Activated naive CD8-positive, alpha-beta T cell (primary cell): ENCODE measurements around the gene P2RY2.
A peak's percentile ranks its signal among the peaks of the same experiment; 100 is the strongest.

ENCODE experiments used
- H3K27ac Mint-ChIP-seq: one replicate; pipeline ENCODE4 v1.8.0; 2021; ENCODE audit warnings: mixed read lengths
- H3K27me3 Mint-ChIP-seq: one replicate; pipeline ENCODE4 v1.8.0; 2021; ENCODE audit warnings: mixed read lengths
- H3K36me3 Mint-ChIP-seq: one replicate; pipeline ENCODE4 v1.8.0; 2021; ENCODE audit warnings: mixed read lengths
- H3K4me1 Mint-ChIP-seq: one replicate; pipeline ENCODE4 v1.8.0; 2021; ENCODE audit warnings: low read depth, mixed read lengths
- H3K4me3 Mint-ChIP-seq: one replicate; pipeline ENCODE4 v1.8.0; 2021; ENCODE audit warnings: mild to moderate bottlenecking, mixed read lengths
- H3K9me3 Mint-ChIP-seq: one replicate; pipeline ENCODE4 v1.8.0; 2021; ENCODE audit warnings: low read depth, mixed read lengths

Gene P2RY2

GRCh38 chr11:73182824-73183321 is 35.2 kb upstream of the P2RY2 start:
- Mint-ChIP-seq H3K9me3 (no peaks in the 10 kb centered on the region), H3K27ac (no peak overlapping the region), H3K36me3 (no peaks in the 10 kb centered on the region), H3K4me1 (peaks cover 4% of the 10 kb centered on the region), H3K27me3 (peaks cover 6% of the 10 kb centered on the region), H3K4me3 (no peak overlapping the region)

- H3K9me3 Mint-ChIP-seq, result no peaks in the 10 kb centered on the region
- H3K27ac Mint-ChIP-seq, result no peak overlapping the region
- H3K4me3 Mint-ChIP-seq, result peak overlapping the region; percentile 9
- H3K4me1 Mint-ChIP-seq, result peaks cover 2% of the 10 kb centered on the region
- peaks cover 6% of the 10 kb centered on the region for H3K27me3 Mint-ChIP-seq
- H3K36me3 Mint-ChIP-seq, result no peaks in the 10 kb centered on the region
Measured at GRCh38 chr11:73184953-73185671, 33.0 kb upstream of the P2RY2 start.

- peaks cover 6% of the 10 kb centered on the region for H3K27me3 Mint-ChIP-seq
- no peaks in the 10 kb centered on the region for H3K9me3 Mint-ChIP-seq
- H3K4me3 Mint-ChIP-seq, result no peak overlapping the region
Measured at GRCh38 chr11:73185680-73186293, 32.3 kb upstream of the P2RY2 start.

GRCh38 chr11:73186294-73186850 is 31.7 kb upstream of the P2RY2 start:
- H3K4me1 Mint-ChIP-seq, result peaks cover 2% of the 10 kb centered on the region
- H3K4me3 Mint-ChIP-seq, result no peak overlapping the region
- H3K27ac Mint-ChIP-seq, result no peak overlapping the region
- H3K27me3 Mint-ChIP-seq, result peaks cover 6% of the 10 kb centered on the region
- H3K36me3 Mint-ChIP-seq, result no peaks in the 10 kb centered on the region
- H3K9me3 Mint-ChIP-seq, result no peaks in the 10 kb centered on the region

More at GRCh38 chr11:73185680-73186293, 32.3 kb upstream of the P2RY2 start:
- no peaks in the 10 kb centered on the region for H3K36me3 Mint-ChIP-seq
- H3K4me1 Mint-ChIP-seq, result peaks cover 2% of the 10 kb centered on the region
- no peak overlapping the region for H3K27ac Mint-ChIP-seq

- Mint-ChIP-seq H3K4me3 (no peak overlapping the region), H3K4me1 (peaks cover 2% of the 10 kb centered on the region), H3K9me3 (no peaks in the 10 kb centered on the region), H3K27me3 (peaks cover 6% of the 10 kb centered on the region), H3K36me3 (no peaks in the 10 kb centered on the region), H3K27ac (no peak overlapping the region)
Measured at GRCh38 chr11:73186886-73187285, 31.2 kb upstream of the P2RY2 start.

GRCh38 chr11:73187854-73188253 is 30.2 kb upstream of the P2RY2 start:
- no peak overlapping the region for H3K4me3 Mint-ChIP-seq
- peaks cover 2% of the 10 kb centered on the region for H3K4me1 Mint-ChIP-seq
- H3K9me3 Mint-ChIP-seq, result no peaks in the 10 kb centered on the region
- no peak overlapping the region for H3K27ac Mint-ChIP-seq
- no peaks in the 10 kb centered on the region for H3K36me3 Mint-ChIP-seq
- peaks cover 6% of the 10 kb centered on the region for H3K27me3 Mint-ChIP-seq

- H3K9me3 Mint-ChIP-seq, result no peaks in the 10 kb centered on the region
- H3K36me3 Mint-ChIP-seq, result no peaks in the 10 kb centered on the region
- H3K4me1 Mint-ChIP-seq, result peaks cover 2% of the 10 kb centered on the region
- no peak overlapping the region for H3K4me3 Mint-ChIP-seq
- no peak overlapping the region for H3K27ac Mint-ChIP-seq
- peaks cover 6% of the 10 kb centered on the region for H3K27me3 Mint-ChIP-seq
Measured at GRCh38 chr11:73188301-73188700, 29.8 kb upstream of the P2RY2 start.

GRCh38 chr11:73189315-73189714 is 28.8 kb upstream of the P2RY2 start:
- Mint-ChIP-seq H3K4me1 (peaks cover 2% of the 10 kb centered on the region), H3K36me3 (no peaks in the 10 kb centered on the region), H3K9me3 (no peaks in the 10 kb centered on the region), H3K27me3 (peaks cover 5% of the 10 kb centered on the region), H3K4me3 (no peak overlapping the region), H3K27ac (no peak overlapping the region)

- Mint-ChIP-seq H3K4me3 (no peak overlapping the region), H3K9me3 (no peaks in the 10 kb centered on the region), H3K27me3 (peaks cover 3% of the 10 kb centered on the region), H3K36me3 (no peaks in the 10 kb centered on the region), H3K27ac (no peak overlapping the region), H3K4me1 (peaks cover 2% of the 10 kb centered on the region)
Measured at GRCh38 chr11:73189723-73190556, 28.1 kb upstream of the P2RY2 start.

GRCh38 chr11:73190557-73190885 is 27.6 kb upstream of the P2RY2 start:
- no peaks in the 10 kb centered on the region for H3K4me1 Mint-ChIP-seq
- no peaks in the 10 kb centered on the region for H3K9me3 Mint-ChIP-seq
- H3K27ac Mint-ChIP-seq, result no peak overlapping the region
- H3K4me3 Mint-ChIP-seq, result no peak overlapping the region
- H3K27me3 Mint-ChIP-seq, result peaks cover 2% of the 10 kb centered on the region
- H3K36me3 Mint-ChIP-seq, result no peaks in the 10 kb centered on the region

- Mint-ChIP-seq H3K27ac (no peak overlapping the region), H3K4me1 (no peaks in the 10 kb centered on the region), H3K27me3 (peaks cover 2% of the 10 kb centered on the region), H3K4me3 (no peak overlapping the region), H3K9me3 (no peaks in the 10 kb centered on the region), H3K36me3 (no peaks in the 10 kb centered on the region)
Measured at GRCh38 chr11:73191151-73191550, 26.9 kb upstream of the P2RY2 start.

GRCh38 chr11:73192272-73192671 is 25.8 kb upstream of the P2RY2 start:
- no peaks in the 10 kb centered on the region for H3K36me3 Mint-ChIP-seq
- no peaks in the 10 kb centered on the region for H3K4me1 Mint-ChIP-seq
- no peak overlapping the region for H3K4me3 Mint-ChIP-seq
- H3K27me3 Mint-ChIP-seq, result no peaks in the 10 kb centered on the region
- H3K27ac Mint-ChIP-seq, result no peak overlapping the region
- H3K9me3 Mint-ChIP-seq, result no peaks in the 10 kb centered on the region

GRCh38 chr11:73193251-73194033 is 24.6 kb upstream of the P2RY2 start:
- no peaks in the 10 kb centered on the region for H3K27me3 Mint-ChIP-seq
- H3K4me3 Mint-ChIP-seq, result no peak overlapping the region
- H3K4me1 Mint-ChIP-seq, result no peaks in the 10 kb centered on the region
- H3K36me3 Mint-ChIP-seq, result no peaks in the 10 kb centered on the region
- no peak overlapping the region for H3K27ac Mint-ChIP-seq
- H3K9me3 Mint-ChIP-seq, result no peaks in the 10 kb centered on the region

- H3K4me3 Mint-ChIP-seq, result no peak overlapping the region
- no peaks in the 10 kb centered on the region for H3K36me3 Mint-ChIP-seq
- H3K9me3 Mint-ChIP-seq, result no peaks in the 10 kb centered on the region
- no peaks in the 10 kb centered on the region for H3K27me3 Mint-ChIP-seq
- no peaks in the 10 kb centered on the region for H3K4me1 Mint-ChIP-seq
- H3K27ac Mint-ChIP-seq, result no peak overlapping the region
Measured at GRCh38 chr11:73194034-73194507, 24.0 kb upstream of the P2RY2 start.
